DMS114 treated with DMSO at 0.1 percent for 48 hours (cell line): Measurements from ENCODE around the gene C1QC.

Experiments
- DNase-seq: peaks from one replicate; lab custom pipeline; 2025; ENCODE audit not compliant: unreplicated experiment; lab: John Stamatoyannopoulos, UW

Gene C1QC

DNA sequence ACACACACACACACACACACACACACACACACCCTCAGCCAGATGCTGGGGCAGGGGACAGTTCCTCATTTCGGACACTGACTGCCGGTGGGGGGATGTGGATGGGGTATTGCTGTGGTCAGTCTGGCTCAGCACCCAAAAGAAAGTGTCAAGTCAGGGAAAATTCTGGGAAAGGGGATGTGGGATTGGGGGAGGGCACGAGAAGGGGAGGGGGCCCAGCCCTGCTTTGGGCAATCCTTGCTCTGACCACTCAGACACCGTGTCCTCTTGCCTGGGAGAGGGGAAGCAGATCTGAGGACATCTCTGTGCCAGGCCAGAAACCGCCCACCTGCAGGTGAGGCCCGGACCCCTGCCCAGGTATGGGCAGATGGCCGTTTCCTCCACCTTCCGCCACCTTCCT, at the start of gene C1QC:
Gene C1QC, plus strand, starts transcription at position 253 of the 400 bp plus-strand sequence. CDS start 391 bp downstream, outside the sequence.
- no peak for DNase-seq

DNA sequence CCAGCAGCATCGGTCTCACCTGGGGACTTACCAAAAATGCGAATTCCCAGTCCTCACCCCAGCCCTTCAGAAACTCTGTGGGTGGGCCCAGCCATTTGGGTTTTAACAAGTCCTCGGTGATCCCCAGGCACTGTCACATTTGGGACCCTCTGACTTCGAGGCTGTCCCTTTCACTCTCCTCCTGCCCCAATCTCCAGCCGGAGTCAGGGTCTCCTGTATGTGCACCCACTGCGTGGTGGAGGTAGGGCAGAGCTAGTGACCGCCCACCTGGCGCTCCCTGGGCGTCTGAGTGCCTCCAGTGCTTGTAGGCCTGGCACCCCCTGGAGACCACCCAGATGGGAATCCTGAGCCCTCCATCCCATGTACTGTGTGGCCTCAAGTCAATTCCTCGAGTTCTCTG, 49.0 kb upstream of the C1QC start:
- no peak for DNase-seq

DNA sequence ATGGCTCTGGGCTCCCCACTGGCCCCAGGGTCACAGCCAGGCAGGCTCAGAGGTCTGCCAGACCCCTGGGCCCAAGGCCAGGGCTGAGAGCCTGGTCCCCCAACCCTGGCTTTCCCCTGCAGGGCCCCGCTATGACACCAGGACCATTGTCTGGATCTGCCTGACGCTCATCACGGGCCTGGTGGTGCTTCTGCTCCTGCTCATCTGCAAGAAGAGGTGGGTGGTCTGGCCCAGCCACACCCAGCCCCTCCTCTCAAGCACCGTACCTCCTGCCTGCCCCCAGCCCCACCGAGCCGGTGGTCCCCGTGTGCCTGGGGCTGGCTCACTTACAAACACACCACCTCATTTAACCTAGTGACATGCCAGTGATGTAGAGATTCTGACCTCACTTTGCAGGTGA, 48.3 kb upstream of the C1QC start:
- DNase-seq: no peak

DNA sequence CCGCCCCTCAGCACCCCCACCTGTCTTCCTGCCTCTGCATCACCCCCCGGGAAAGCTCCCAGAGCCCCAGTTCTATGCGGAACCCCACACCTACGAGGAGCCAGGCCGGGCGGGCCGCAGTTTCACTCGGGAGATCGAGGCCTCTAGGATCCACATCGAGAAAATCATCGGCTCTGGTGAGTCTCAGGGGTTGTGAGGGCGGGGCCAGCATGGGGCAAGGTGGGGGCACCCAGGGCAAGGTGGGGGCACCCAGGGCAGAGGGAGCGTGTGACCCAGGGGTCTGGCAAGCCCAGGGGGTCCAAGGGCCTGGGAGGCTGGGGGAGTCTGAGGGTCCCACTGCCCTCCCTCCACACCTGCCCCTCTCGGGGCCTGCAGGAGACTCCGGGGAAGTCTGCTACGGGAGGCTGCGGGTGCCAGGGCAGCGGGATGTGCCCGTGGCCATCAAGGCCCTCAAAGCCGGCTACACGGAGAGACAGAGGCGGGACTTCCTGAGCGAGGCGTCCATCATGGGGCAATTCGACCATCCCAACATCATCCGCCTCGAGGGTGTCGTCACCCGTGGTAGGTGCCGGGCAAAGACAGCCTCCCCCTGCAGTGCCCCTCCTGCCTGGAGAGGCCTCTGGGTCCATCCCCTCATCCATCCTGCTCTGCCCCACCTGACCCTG, 46.0 kb upstream of the C1QC start:
- DNase-seq: no peak

DNA sequence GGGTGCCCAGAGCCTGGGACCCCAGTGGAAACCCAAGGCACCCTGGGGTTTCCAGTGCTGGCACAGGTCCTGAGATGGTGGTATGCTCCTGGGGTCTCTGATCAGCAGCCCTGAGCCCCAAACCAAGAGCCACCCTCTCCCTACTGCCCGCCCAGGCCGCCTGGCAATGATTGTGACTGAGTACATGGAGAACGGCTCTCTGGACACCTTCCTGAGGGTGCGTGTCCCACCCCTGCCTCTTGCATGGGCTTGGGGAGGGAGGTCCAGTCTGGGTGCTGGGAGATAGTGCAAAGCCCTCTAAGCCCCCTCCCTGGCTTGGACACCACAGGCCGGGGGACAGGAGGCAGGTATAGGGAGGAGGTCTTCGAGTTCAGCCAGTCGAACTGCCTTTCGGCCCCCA, 45.4 kb upstream of the C1QC start:
- DNase-seq: no peak

DNA sequence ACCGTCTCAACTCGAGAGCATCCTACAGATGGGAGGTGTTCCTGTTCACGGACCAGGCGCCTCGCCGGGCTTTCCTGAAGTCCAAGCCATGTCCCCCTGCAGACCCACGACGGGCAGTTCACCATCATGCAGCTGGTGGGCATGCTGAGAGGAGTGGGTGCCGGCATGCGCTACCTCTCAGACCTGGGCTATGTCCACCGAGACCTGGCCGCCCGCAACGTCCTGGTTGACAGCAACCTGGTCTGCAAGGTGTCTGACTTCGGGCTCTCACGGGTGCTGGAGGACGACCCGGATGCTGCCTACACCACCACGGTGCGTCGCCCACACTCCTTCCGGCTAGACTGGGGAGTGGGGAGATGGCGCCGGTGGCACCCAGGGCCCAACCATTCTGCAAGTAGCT, 44.7 kb upstream of the C1QC start:
- no peak for DNase-seq

DNA sequence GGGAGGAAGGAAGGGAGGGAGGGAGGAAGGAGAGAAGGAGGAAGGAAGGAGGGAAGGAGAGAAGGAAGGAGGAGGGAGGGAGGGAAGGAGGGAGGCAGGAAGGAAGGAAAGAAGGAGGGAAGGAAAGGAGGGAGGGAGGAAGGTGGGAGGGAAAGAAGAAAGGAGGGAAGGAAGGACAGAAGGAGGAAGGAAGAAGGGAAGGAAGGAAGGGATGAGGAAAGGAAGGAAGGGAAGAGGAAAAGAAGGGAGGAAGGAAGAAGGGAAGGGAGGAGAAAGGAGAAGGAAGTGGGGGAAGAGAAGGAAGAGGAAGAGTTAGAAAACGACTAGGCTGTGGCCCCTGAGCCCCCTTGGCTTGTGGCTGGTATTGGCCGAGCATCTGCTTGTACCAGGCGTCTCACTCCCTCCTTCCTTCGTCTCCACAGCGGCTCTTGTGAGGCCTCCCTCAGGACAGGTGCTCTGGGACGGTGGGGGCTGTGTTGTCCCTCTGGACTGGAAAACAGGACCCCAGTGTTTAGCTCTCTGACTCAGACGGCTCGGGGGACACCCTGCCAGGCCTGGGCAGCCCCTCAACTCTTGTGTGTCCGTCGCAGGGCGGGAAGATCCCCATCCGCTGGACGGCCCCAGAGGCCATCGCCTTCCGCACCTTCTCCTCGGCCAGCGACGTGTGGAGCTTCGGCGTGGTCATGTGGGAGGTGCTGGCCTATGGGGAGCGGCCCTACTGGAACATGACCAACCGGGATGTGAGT, 43.2 kb upstream of the C1QC start:
- DNase-seq: no peak

DNA sequence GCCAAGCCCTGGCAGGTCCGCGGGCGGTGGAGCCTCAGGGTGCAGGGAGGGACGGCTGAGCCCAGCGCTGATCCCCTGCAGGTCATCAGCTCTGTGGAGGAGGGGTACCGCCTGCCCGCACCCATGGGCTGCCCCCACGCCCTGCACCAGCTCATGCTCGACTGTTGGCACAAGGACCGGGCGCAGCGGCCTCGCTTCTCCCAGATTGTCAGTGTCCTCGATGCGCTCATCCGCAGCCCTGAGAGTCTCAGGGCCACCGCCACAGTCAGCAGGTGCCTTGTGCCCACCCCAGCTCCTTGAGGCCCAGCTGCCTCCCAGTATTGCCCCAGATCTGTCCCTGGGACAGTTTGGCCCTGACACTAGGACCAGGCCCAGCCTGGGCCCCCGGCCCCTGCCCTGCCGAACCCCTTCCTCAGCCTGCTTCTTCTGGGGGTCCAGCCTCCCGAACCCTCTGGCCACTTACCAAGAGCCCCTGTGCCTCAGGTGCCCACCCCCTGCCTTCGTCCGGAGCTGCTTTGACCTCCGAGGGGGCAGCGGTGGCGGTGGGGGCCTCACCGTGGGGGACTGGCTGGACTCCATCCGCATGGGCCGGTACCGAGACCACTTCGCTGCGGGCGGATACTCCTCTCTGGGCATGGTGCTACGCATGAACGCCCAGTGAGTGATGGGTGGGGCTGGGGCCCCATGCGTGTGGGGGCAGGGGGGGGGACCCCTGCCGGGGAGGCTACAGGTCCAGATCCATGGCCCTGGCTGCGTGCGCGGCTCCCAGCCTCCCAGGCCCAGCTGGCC, 42.4 kb upstream of the C1QC start:
- no peak for DNase-seq

DNA sequence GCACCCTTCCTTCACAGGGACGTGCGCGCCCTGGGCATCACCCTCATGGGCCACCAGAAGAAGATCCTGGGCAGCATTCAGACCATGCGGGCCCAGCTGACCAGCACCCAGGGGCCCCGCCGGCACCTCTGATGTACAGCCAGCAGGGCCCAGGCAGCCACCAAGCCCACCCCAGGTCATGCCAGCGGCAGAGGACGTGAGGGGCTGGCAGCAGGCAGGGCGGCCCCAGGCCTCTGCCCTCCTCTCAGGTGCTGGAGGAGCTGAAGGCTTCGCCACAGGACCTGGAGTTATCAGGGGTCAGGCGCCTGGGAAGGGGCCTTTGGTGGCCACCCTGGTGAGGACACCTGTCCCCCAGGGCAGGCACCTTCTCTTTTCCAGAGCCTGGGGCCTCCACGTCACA, 41.8 kb upstream of the C1QC start:
- DNase-seq: no peak

DNA sequence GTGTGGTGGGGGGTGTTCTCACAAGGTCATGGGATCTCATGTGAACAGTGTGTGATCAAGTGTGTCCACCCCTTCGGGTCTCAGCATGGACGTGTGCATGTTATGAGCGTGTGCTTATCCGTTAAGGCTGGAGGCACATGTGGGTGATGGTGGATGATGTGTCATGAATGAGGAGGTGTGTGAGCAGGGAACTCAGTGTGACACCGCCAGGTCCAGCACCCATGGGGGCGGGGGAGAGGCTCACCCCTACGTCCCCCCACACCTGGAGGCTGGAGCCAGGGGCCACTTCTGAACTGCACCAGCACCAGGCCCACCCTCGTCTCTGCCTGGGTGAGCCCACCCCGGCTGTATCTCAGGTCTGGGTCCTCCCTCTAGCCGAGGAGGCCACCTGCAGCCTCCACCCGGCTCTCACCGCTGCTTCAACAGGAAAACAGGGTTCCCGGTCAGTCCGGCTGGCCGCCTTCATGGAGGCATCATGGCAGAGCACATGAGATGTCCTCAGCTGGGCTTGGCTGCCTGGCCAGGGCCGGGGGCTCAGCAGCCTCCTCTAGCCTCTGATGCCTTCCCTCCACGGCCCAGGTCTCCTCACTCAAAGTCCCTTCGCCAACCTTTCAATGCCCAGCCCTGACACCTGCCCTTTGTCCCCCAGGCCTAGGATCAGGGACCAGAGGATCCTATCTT, 41.2 kb upstream of the C1QC start:
- no peak for DNase-seq

DNA sequence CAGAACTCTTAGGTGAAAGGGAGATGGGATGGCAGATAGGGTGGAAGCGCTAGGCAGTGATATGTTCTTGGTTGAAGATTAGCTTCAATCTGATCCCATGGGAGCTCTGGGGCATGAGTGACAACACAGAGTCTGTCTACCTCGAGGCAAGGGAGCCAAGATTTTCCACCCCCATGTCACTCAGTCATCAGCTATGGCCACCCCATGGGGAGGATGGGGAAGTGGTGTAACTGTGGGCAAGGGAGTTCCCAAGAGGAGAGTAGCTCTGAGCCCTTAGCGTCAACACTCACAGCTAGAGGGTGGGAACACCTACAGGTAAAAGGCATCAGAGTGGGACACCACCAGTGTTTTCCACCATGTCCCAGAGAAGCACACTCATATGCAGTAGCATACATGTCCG, 37.3 kb upstream of the C1QC start:
- no peak for DNase-seq

DNA sequence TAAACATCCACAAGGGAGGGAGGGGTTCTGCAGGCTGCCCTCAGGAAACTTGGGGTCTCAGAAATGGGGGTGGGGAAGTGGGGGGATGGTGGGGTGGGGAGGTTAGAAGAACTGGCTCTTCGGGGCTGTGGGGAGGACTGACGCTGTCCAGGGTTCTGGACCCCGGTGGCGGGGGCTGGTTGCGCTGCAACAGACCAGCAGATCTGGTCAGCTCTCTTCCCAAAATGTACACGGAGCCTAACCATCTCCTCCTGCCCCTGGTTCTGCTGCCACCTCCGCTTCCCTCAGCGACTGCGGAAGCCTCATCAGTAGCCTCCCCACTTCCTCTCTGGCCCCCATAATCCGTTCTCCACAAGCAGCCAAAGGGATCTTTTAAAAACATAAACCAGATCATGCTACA, 36.3 kb upstream of the C1QC start:
- DNase-seq: no peak

DNA sequence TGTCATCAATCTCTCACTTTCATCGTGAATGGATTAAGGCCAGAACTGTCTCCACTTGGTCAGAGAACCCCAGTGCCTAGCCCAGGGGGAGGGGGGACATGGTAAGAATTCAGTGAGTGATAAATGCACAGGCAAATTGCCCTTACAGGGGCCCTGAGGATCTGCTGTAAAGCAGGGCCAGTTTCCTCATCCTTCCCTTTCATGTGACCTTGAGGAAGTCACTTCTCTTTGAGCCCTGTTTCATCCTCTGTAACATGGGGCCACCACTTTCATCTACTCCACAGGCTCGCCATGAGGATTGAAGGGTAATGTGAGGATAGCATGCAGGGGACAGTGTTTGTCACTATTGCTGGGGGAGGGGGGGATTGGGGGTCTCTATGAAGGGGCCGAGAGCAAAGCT, 35.1 kb upstream of the C1QC start:
- DNase-seq: no peak

DNA sequence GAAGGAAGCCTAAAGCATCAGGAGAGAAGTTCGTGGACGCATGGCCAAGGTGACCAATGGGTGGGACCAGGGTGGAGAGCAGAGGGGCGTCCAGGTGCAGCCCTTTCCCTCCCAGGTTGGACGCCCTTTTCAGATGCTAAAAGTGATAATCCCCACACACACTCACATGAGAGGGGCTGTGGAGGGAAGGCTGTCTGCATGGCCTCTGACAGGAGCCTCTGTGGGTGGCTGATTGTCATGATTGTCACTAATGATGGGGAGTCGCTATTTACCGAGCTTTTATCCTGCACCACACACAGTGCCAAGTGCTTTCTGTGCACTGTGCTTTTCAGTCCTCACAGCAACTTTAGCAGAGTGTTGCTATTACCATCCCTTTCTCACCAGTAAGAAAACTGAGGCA, 34.1 kb upstream of the C1QC start:
- DNase-seq: no peak

DNA sequence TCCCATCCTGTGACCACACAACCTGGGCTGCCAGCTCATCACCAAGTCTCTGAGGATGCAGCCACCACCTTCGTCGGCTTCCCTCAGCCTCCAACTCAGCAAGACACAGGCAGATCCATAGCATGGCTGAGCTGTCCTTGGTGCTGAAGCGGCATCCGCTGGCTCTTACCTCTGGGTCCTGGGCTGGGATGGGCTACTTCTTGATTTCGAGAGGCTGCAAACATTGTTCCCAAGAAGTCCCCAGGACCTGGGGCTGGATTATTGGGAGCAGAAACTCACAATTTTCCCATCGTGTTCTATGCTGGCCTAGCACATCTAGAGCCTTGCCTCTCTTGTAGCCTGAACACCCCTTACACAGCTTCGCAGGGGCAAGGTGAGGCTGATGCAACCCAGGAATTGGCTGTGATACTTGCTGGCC, 31.9 kb upstream of the C1QC start:
- DNase-seq: no peak

DNA sequence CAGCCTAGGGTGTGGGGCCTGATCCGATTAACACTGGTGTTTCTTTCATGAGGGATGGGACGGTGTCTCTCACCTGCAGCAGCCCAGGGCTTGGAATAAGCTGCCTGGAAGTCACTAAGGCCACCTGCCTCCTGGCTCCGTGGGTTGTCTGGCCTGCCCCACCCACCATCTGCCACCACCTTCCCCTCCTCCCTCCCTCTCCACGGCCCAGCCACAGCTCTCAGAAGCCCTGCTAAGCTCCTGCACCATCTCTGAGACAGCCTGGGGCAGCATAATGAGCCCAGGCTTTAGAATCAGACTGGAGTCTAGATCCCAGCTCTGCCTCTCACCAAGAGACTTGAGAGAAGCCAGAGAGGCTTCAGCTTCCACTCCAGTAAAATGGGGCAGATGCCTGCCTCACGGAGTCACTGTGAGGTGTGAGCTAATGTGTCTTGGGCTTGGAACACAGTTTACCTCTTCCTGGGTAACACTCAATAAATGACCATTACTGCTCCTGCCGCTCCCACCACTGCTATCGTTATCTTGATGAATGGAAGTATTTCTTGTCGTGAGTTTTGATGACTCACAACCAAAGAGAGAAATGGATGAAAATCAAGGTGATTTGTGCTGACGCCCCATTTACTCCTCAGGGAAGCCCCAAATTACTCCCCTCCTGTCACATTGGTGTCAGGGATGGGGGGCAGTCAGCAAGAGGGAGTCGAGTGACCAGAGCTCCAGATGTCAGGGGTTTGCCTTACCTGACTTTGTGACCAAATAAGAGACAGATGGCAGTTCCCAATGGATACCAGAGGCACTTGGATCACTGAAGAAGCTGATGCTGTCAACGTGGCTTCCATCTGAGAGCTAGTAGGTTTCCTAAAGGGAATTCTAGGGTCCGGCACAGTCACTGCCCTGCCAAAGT, 30.5 kb upstream of the C1QC start:
- no peak for DNase-seq

DNA sequence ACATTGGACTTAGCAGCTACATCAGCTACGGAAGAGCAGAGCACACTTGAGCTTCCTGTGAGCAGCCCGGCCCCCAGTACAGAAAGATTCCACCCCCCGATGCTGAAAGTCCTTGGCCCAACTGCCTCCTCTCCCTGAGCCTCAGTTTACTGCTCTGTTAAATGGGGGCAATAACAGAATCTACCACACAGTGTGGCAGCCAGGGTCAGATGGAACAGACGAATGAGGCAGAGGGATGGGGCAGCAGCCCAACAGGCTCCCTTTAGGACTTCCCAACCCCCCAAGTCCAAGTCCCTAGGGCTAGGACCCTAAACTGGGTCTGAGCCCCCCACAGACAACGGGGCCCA, 29.9 kb upstream of the C1QC start:
- DNase-seq: no peak

DNA sequence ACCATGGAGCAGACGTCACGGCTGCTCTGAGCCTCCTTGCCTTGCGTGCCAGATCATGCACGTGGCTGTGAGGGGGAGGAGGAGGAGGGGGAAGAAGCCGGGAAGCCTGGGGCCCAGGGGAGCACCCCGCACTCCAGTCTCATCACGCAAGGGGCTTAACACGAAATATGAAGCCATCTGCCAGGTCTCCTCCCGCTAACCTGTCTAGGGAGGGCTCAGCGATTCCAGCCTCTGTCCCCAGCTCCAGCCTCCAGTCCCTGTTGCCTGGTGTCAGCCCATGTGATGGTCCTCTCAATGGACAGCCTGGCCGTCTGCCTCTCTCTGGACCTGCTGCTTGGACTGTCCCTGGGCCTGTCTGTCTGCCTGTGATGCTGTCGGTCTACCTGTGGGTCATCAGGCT, 29.5 kb upstream of the C1QC start:
- no peak for DNase-seq

DNA sequence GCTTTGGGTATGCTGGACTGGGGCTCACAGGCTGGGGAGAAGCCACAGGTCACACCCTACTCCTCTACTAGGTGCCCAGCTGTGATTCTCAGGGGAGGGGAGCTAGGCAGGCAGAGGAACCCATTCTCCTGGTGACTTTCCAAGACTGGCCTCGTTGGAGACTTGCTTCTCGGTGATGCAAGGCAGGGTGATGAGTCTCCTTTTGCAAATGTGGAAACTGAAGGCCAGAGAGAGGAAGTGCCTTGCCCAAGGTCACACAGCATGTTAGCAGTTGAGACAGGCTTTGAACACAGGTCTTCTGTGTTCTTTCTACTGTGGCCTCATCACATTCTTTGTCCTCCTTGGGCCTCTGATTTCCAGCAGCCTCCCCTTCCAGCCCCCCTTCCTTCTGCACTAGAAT, 27.5 kb upstream of the C1QC start:
- DNase-seq: no peak

DNA sequence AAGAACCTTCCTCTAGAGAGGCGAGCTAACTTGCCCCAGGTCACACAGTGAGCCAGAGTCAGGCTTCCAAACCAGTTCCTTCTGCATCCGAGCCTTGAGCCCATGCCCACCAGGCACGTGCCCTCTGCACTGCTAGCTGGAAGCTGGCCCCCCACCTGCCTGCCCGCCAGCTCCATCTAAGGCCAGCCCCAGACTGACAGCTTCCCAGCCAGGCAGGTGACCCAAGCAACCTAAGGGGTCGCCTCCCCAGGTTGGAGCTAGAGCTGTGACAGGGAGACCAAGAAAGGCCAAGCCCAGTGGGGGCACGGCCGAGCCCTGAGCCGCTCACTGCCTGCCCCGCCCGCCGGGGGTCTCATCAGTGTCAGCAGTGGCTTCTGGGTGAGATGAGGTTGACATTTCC, 26.9 kb upstream of the C1QC start:
- DNase-seq: no peak

DNA sequence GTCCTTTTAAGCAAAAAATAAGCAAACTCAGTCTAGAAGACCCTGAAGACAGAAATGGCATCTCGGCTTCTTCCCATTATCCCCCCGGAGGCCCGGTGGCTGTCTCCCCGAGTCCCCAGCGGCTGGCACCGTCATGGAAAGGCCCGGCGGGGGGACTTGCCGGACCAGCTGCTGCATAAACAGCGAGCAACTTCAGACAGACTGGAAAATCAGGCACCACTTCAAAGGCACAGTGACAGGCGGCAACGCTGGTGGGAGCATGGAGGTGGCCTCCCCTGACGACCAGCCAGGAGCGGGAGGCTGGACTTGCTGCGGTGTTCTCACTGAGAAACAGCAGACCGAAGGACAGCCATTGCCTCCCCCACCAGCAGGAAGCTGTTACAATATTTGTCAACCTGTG, 25.4 kb upstream of the C1QC start:
- DNase-seq: no peak
